Measurements from ENCODE around the gene MFF. TPM values are rescaled to one million over a fixed set of nuclear protein-coding genes. Genes with fewer than 3 reads are reported as not detected.

MFF gene
- total and polyA plus RNA-seq, 2 of the 8 experiments (the other 6 are each of a cell fraction or from before 2014, with no cell fraction given) = 36.2 to 86.8 TPM

GRCh38 chr2:227285741-227286236 lies 39.3 kb upstream of the MFF start:
- no peak overlapping the region for H3K56ac ChIP-seq (replicated peaks; ENCODE audit: insufficient read length, low read depth, low read length)
- no peak overlapping the region for H2AFZ ChIP-seq (ENCODE audit: low read length)
- H3K79me1 ChIP-seq (ENCODE audit: low read depth, low read length) = no peaks in the 10 kb centered on the region
- 88% methylated on average over 6 of the region's 6 CpGs; no CpG with 5 or more reads in 1 of the 2 experiments for WGBS, 2 experiments (ENCODE audit: extremely low coverage in 1 of 2, insufficient coverage in 1 of 2, insufficient read length in 1 of 2, insufficient replicate concordance in 2 of 2, low coverage in 1 of 2, low lambda C conversion rate in 2 of 2, missing lambda C conversion rate in 1 of 2)
- no peak overlapping the region for H2BK120ac ChIP-seq (replicated peaks; ENCODE audit: low read depth, low read length)
- no peak overlapping the region for H3K14ac ChIP-seq (ENCODE audit: insufficient read length)
- no peak overlapping the region for H4K91ac ChIP-seq (replicated peaks; ENCODE audit: insufficient read length, low read length)
- no peaks in the 10 kb centered on the region for H3K23me2 ChIP-seq (ENCODE audit: low read depth, low read length)
- H3K23ac ChIP-seq (ENCODE audit: insufficient read length) = no peak overlapping the region
- H2BK15ac ChIP-seq (ENCODE audit: low read length) = no peak overlapping the region
- H3K9me3 ChIP-seq (ENCODE audit: insufficient read depth in 2 of 2, low read depth in 1 of 2, low read length in 1 of 2) = no peaks in the 10 kb centered on the region
- no peaks in the 10 kb centered on the region for H3K36me3 ChIP-seq (ENCODE audit: control insufficient read depth in 2 of 4, insufficient read depth in 4 of 4, low read length in 3 of 4)
- ChIA-PET CTCF (ENCODE audit: partially characterized antibody) (no interaction called here), POLR2A (ENCODE audit: partially characterized antibody) (no interaction called here)
- TF ChIP-seq BACH1 (IDR thresholded peaks at IDR 0.05; ENCODE audit: low read length) (no peak), EP300 (IDR thresholded peaks at IDR 0.05; ENCODE audit: borderline replicate concordance in 1 of 2, low read depth in 2 of 2, low read length in 2 of 2) (no peak), MAFK (IDR thresholded peaks at IDR 0.05; ENCODE audit: low read depth, low read length) (no peak), SUZ12 (IDR thresholded peaks at IDR 0.05; ENCODE audit: low read length) (no peak), ASH2L (IDR thresholded peaks at IDR 0.05; ENCODE audit: low read length) (no peak), KDM1A (IDR thresholded peaks at IDR 0.05; ENCODE audit: borderline replicate concordance, low read length) (no peak), E2F6 (IDR thresholded peaks at IDR 0.05) (no peak), SRF (IDR thresholded peaks at IDR 0.05; ENCODE audit: low read depth, low read length) (no peak), SP4 (IDR thresholded peaks at IDR 0.05; ENCODE audit: low read length) (no peak), CTCF (IDR thresholded peaks at IDR 0.05; ENCODE audit: control extremely low read depth in 1 of 3, insufficient read depth in 1 of 3, low read depth in 1 of 3, low read length in 3 of 3) (no peak), TEAD4 (IDR thresholded peaks at IDR 0.05; ENCODE audit: low read depth, low read length) (no peak)
- no peak overlapping the region for H2BK20ac ChIP-seq (ENCODE audit: low read length)
- H3K4me2 ChIP-seq (ENCODE audit: insufficient read depth in 1 of 2, low read depth in 2 of 2, low read length in 2 of 2) = no peak overlapping the region
- no peak overlapping the region for H3K18ac ChIP-seq (ENCODE audit: extremely low read depth, low read length)
- no peak overlapping the region for H3K27ac ChIP-seq (ENCODE audit: low read depth, low read length)
- DNase-seq (ENCODE audit: low read depth in 1 of 2, low spot score in 2 of 2) = no peak
- H4K20me1 ChIP-seq (replicated peaks in 1 of 2; ENCODE audit: control insufficient read depth in 1 of 2, insufficient read depth in 2 of 2, low read length in 2 of 2) = no peaks in the 10 kb centered on the region
- no peaks in the 10 kb centered on the region for H3K27me3 ChIP-seq (replicated peaks in 1 of 4; ENCODE audit: control insufficient read depth in 3 of 4, extremely low read depth in 1 of 4, insufficient read depth in 3 of 4, low read length in 3 of 4)
- no peak overlapping the region for H3K4ac ChIP-seq (replicated peaks; ENCODE audit: insufficient read length, low read depth, low read length)
- no peak overlapping the region for H4K8ac ChIP-seq (ENCODE audit: extremely low read depth, insufficient read depth, low read length)
- no peaks in the 10 kb centered on the region for H3K79me2 ChIP-seq (ENCODE audit: control insufficient read depth in 1 of 2, insufficient read depth in 2 of 2, low read length in 2 of 2)
- no peak overlapping the region for H2BK5ac ChIP-seq (ENCODE audit: low read depth, low read length)
- no peak overlapping the region for H3K4me3 ChIP-seq (ENCODE audit: extremely low read depth in 1 of 4, insufficient read depth in 2 of 4, low read depth in 3 of 4, low read length in 4 of 4)
- no peak overlapping the region for H4K5ac ChIP-seq (ENCODE audit: insufficient read length, low read depth, low read length)
- H2AK5ac ChIP-seq (ENCODE audit: low read depth, low read length) = no peak overlapping the region
- H3K9ac ChIP-seq (replicated peaks in 1 of 4; ENCODE audit: extremely low read depth in 1 of 4, low read depth in 3 of 4, low read length in 3 of 4) = no peak overlapping the region
- H3K4me1 ChIP-seq (replicated peaks in 1 of 4; ENCODE audit: control insufficient read depth in 3 of 4, insufficient read depth in 4 of 4, low read length in 3 of 4) = no peaks in the 10 kb centered on the region
- H2BK12ac ChIP-seq (ENCODE audit: low read depth, low read length) = no peak overlapping the region
- no peak for FAIRE-seq

Data from H1 (cell line).